Left ventricle myocardium superior (tissue), 1 donor: Measurements from ENCODE around the gene GHR. TPM values are rescaled to one million over a fixed set of nuclear protein-coding genes. Genes with fewer than 3 reads are reported as not detected.
A peak's percentile ranks its signal among the peaks of the same experiment; 100 is the strongest.

ENCODE experiments used
- ATAC-seq: fragments of 200-7000 bp; cut with Tn5 transposase; one replicate; pipeline ENCODE4 v1.9.1; 2020; ENCODE audit warnings: mild to moderate bottlenecking, moderate library complexity
- DNase-seq: peaks from one replicate; pipeline ENCODE4 v3.0.0-alpha.2; 2020
- intact Hi-C: fragments of 100-400 bp; cut with micrococcal nuclease; formaldehyde crosslinking; loops from one replicate; pipeline ENCODE4 v1.11.0; 2022
- total RNA-seq: library from RNA; stranded (reverse); fragmentation: NEBNext Ultra II Directional; extraction: Animal tissue kit (Norgen Biotek cat#: 25700); gene quantifications from one replicate; pipeline ENCODE4 v1.2.1, GENCODE V29; 2021
- donor health status: DM: no; HTN: yes; CAD: no; lungs with severe emphysema.

The GHR gene
- total RNA-seq, 1 donor from 2014 or later, result 11.9 TPM

GRCh38 chr5:42454216-42454995 is 31.2 kb downstream of the GHR start:
- intact Hi-C loops, result no loop called here
- ATAC-seq (peak; percentile 15), DNase-seq (peak; percentile 38)

GRCh38 chr5:42461033-42461432 is 37.8 kb downstream of the GHR start:
- intact Hi-C loops, result no loop called here
- ATAC-seq (no peak), DNase-seq (no peak)

- ATAC-seq, result peak; percentile 60
- intact Hi-C loops, result no loop called here
- DNase-seq, result no peak
Measured at GRCh38 chr5:42461507-42461906, 38.3 kb downstream of the GHR start.

GRCh38 chr5:42462083-42462482 is 38.8 kb downstream of the GHR start:
- ATAC-seq, result no peak
- intact Hi-C loops, result no loop called here
- DNase-seq, result no peak

GRCh38 chr5:42467572-42467971 is 44.3 kb downstream of the GHR start:
- intact Hi-C loops, result no loop called here
- no peak for ATAC-seq
- DNase-seq, result no peak

- DNase-seq (no peak), ATAC-seq (no peak)
- intact Hi-C loops, result no loop called here
Measured at GRCh38 chr5:42467981-42468524, 44.8 kb downstream of the GHR start.

- intact Hi-C loops, result no loop called here
- DNase-seq (no peak), ATAC-seq (no peak)
Measured at GRCh38 chr5:42483472-42484154, 60.4 kb downstream of the GHR start.

GRCh38 chr5:42487077-42487476 is 63.8 kb downstream of the GHR start:
- no peak for DNase-seq
- intact Hi-C loops, result no loop called here
- no peak for ATAC-seq

GRCh38 chr5:42487821-42488220 is 64.6 kb downstream of the GHR start:
- DNase-seq, result no peak
- intact Hi-C loops, result no loop called here
- no peak for ATAC-seq

GRCh38 chr5:42490831-42491230 is 67.6 kb downstream of the GHR start:
- intact Hi-C loops, result no loop called here
- no peak for DNase-seq
- ATAC-seq, result peak; percentile 41

GRCh38 chr5:42491699-42492098 is 68.5 kb downstream of the GHR start:
- intact Hi-C loops, result no loop called here
- DNase-seq (no peak), ATAC-seq (peak; percentile 41)

GRCh38 chr5:42492974-42493373 is 69.7 kb downstream of the GHR start:
- ATAC-seq, result no peak
- DNase-seq, result no peak
- intact Hi-C loops, result no loop called here

- ATAC-seq, result no peak
- intact Hi-C loops, result no loop called here
- no peak for DNase-seq
Measured at GRCh38 chr5:42494414-42494813, 71.2 kb downstream of the GHR start.

GRCh38 chr5:42495914-42496313 is 72.7 kb downstream of the GHR start:
- ATAC-seq (peak; percentile 59), DNase-seq (no peak)
- intact Hi-C loops, result no loop called here

GRCh38 chr5:42496397-42497156 is 73.3 kb downstream of the GHR start:
- no peak for ATAC-seq
- no peak for DNase-seq
- intact Hi-C loops, result no loop called here

GRCh38 chr5:42498000-42498399 is 74.8 kb downstream of the GHR start:
- ATAC-seq (no peak), DNase-seq (no peak)
- intact Hi-C loops, result no loop called here

- ATAC-seq (no peak), DNase-seq (no peak)
- intact Hi-C loops, result no loop called here
Measured at GRCh38 chr5:42499016-42499415, 75.8 kb downstream of the GHR start.

- DNase-seq (no peak), ATAC-seq (peak; percentile 72)
- intact Hi-C loops, result no loop called here
Measured at GRCh38 chr5:42500003-42500599, 76.9 kb downstream of the GHR start.

- no peak for DNase-seq
- intact Hi-C loops, result no loop called here
- no peak for ATAC-seq
Measured at GRCh38 chr5:42502613-42503470, 79.6 kb downstream of the GHR start.
